Esophagus muscularis mucosa (tissue), 4 donors: ENCODE measurements around the gene CAP2. TPM values are rescaled to one million over a fixed set of nuclear protein-coding genes. Genes with fewer than 3 reads are reported as not detected.

Experiments used
- DNase-seq: peaks from one replicate; pipeline ENCODE4 v3.0.0-alpha.2; 2017; ENCODE audit errors: extremely low spot score
- H3K27ac ChIP-seq, 4 donors: fragments of 200-600 bp; sonication (generic); replicated peaks in 1 of 4; 1 replicate in 3 of 4; 2 replicates in 1 of 4; pipeline ENCODE4 v1.5.1; 2016 to 2019; ENCODE audit warnings: mild to moderate bottlenecking in 1 of 4
- H3K27me3 ChIP-seq, 4 donors: fragments of 200-600 bp; sonication (generic); one replicate each; pipeline versions ENCODE4 v1.5.1 to v1.6.0; 2016 to 2019
- H3K36me3 ChIP-seq, 4 donors: fragments of 200-600 bp; sonication (generic); one replicate each; pipeline ENCODE4 v1.5.1; 2016 to 2019
- H3K4me1 ChIP-seq, 4 donors: fragments of 200-600 bp; sonication (generic); one replicate each; pipeline ENCODE4 v1.5.1; 2016 to 2019
- H3K4me3 ChIP-seq, 4 donors: fragments of 200-600 bp; sonication (generic); 1 replicate in 2 of 4; 2 replicates in 2 of 4; pipeline ENCODE4 v1.5.1; 2016 to 2019; ENCODE audit warnings: mild to moderate bottlenecking in 4 of 4, moderate library complexity in 1 of 4
- H3K9me3 ChIP-seq, 4 donors: fragments of 200-600 bp; sonication (generic); 1 replicate in 3 of 4; 2 replicates in 1 of 4; pipeline ENCODE4 v1.5.1; 2016 to 2019
- EP300 ChIP-seq: sonication (generic); formaldehyde crosslinking; IDR thresholded peaks from one replicate; pipeline ENCODE4 v1.6.1; 2017; ENCODE audit warnings: antibody characterized with exemption
- POLR2A ChIP-seq: fragments of 450-650 bp; IDR thresholded peaks from one replicate; pipeline ENCODE4 v1.6.1; 2017; ENCODE audit warnings: antibody characterized with exemption, moderate library complexity, mild to moderate bottlenecking, low read depth
- POLR2AphosphoS5 ChIP-seq, 2 donors: sonication (generic); formaldehyde crosslinking; IDR thresholded peaks; one replicate each; pipeline ENCODE4 v1.6.1; 2017; ENCODE audit warnings: antibody characterized with exemption in 2 of 2
- WGBS: methylation state at CpG from one replicate; pipeline ENCODE4 v1.1.5; 2018; 5-methylcytosine and 5-hydroxymethylcytosine counted together
- intact Hi-C: fragments of 100-400 bp; cut with DNase I; formaldehyde crosslinking; loops from one replicate; pipeline ENCODE4 v1.15.1; 2023
- total RNA-seq, 4 donors: library from RNA; depleted of rRNA; stranded (reverse); fragments of >200 nt; gene quantifications; one replicate each; pipeline versions ENCODE4 v1.1.0 to v1.2.1, GENCODE V29; 2016
- TF ChIP-seq, protein P1 (sequence below), 3 experiments: fragments of 200-600 bp in 2 of 3; fragments of 450-650 bp in 1 of 3; sonication (generic) in 2 of 3; IDR thresholded peaks; one replicate each; pipeline ENCODE4 v1.5.1; 2017 to 2019; ENCODE audit warnings: antibody characterized with exemption in 3 of 3, mild to moderate bottlenecking in 2 of 3, moderate library complexity in 1 of 3

The CAP2 gene
- total RNA-seq, 4 donors from 2014 or later, result 38.3 to 55.6 (median 55.1) TPM

DNA sequence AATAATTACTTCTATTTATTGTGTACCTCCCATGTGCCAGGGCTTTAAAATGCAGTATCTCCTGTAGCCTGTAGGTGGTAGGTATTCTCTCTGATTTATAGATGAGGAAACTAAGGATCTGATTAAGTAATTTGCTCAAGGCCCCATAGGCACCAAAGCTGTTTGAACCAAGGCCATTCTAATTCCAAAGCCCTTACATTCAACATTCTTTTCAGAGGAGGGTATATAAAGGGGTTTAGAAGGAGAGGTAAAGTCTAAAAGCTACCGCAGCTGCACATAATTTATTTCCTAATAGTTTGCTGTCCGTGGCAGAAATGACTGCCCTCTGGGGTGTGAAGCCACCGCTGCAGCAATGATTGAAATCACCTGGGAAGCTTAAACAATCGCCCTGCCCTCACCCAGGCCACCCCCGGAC lies 111.7 kb downstream of the CAP2 start:
- DNase-seq, result no peak
- intact Hi-C loops, result no loop called here
- Histone ChIP-seq H3K27me3 (no peaks in the 10 kb centered on the region), H3K4me1 (peaks cover 3 to 32% (median 21%) of the 10 kb centered on the region in 4 donors), H3K9me3 (no peaks in the 10 kb centered on the region), H3K4me3 (no peak overlapping the region), H3K27ac (peak overlapping the region in 3 of 4 donors; percentile 6 to 48 (median 36)), H3K36me3 (peaks cover 0 to 17% (median 2%) of the 10 kb centered on the region in 4 donors)
- WGBS, result 70% methylated on average over 5 of the region's 5 CpGs
- no peak for TF ChIP-seq EP300
- TF ChIP-seq, protein P1, sequence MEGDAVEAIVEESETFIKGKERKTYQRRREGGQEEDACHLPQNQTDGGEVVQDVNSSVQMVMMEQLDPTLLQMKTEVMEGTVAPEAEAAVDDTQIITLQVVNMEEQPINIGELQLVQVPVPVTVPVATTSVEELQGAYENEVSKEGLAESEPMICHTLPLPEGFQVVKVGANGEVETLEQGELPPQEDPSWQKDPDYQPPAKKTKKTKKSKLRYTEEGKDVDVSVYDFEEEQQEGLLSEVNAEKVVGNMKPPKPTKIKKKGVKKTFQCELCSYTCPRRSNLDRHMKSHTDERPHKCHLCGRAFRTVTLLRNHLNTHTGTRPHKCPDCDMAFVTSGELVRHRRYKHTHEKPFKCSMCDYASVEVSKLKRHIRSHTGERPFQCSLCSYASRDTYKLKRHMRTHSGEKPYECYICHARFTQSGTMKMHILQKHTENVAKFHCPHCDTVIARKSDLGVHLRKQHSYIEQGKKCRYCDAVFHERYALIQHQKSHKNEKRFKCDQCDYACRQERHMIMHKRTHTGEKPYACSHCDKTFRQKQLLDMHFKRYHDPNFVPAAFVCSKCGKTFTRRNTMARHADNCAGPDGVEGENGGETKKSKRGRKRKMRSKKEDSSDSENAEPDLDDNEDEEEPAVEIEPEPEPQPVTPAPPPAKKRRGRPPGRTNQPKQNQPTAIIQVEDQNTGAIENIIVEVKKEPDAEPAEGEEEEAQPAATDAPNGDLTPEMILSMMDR (IDR thresholded peaks at IDR 0.05), result peak; percentile 16 to 43 (median 18)
- TF ChIP-seq POLR2A, result no peak
- TF ChIP-seq POLR2AphosphoS5 (IDR thresholded peaks at IDR 0.05), result no peak

DNA sequence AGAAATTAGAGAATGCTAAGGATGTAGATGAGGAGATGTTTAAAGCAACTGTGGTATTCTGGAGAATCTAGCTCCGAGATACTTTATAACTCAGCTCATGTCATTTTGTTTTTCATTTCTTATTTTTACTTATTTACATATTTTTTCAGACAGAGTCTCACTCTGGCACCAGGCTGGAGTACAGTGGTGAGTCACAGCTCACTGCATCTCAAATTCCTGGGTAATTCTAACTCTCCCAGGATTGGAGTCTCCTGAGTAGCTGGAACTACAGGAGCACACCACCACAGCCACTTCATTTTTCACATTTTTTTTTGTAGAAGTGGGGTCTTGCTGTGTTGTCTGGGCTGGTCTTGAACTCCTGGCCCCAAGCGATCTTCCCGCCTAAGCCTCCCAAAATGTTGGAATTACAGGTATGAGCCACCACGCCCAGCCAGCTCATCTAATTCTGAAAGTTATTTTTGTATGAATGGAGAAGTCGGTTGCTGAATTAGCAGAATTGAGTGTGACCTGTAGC lies 112.4 kb downstream of the CAP2 start:
- 91% methylated on average over 5 of the region's 5 CpGs for WGBS
- Histone ChIP-seq H3K36me3 (peaks cover 0 to 18% (median 2%) of the 10 kb centered on the region in 4 donors), H3K9me3 (no peaks in the 10 kb centered on the region), H3K4me1 (peaks cover 3 to 32% (median 21%) of the 10 kb centered on the region in 4 donors), H3K27me3 (no peaks in the 10 kb centered on the region), H3K4me3 (no peak overlapping the region), H3K27ac (peak overlapping the region in 3 of 4 donors; percentile 6 to 48 (median 36))
- TF ChIP-seq EP300, result no peak
- TF ChIP-seq POLR2A, result no peak
- TF ChIP-seq, protein P1 (IDR thresholded peaks at IDR 0.05), result no peak
- no peak for TF ChIP-seq POLR2AphosphoS5 (IDR thresholded peaks at IDR 0.05)
- intact Hi-C loops, result no loop called here
- DNase-seq, result peak; percentile 80

DNA sequence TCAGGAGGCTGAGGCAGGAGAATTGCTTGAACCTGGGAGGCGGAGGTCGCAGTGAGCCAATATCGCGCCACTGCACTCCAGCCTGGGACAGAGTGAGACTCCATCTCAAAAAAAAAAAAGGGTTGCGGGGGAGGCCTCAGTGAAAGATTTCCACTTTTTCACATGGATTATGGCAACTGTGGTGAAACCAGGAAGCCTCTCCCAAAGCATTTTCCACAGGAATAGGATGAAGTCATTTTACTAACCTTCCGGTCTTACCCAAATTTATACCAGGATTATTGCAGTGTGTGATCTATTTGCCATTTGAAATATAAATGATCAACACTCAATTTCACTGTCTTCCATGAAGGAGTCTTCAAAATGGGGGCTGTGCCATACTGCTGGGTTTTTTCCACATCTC lies 113.1 kb downstream of the CAP2 start:
- H3K4me3 ChIP-seq, result no peak overlapping the region
- intact Hi-C loops, result no loop called here
- DNase-seq, result no peak
- WGBS, result 98% methylated on average over 6 of the region's 6 CpGs
- peak overlapping the region in 3 of 4 donors; percentile 6 to 48 (median 36) for H3K27ac ChIP-seq
- peaks cover 3 to 32% (median 21%) of the 10 kb centered on the region in 4 donors for H3K4me1 ChIP-seq
- H3K36me3 ChIP-seq, result peaks cover 0 to 25% (median 2%) of the 10 kb centered on the region in 4 donors
- H3K27me3 ChIP-seq, result no peaks in the 10 kb centered on the region
- TF ChIP-seq POLR2A, result no peak
- TF ChIP-seq EP300, result no peak
- TF ChIP-seq POLR2AphosphoS5 (IDR thresholded peaks at IDR 0.05), result no peak
- TF ChIP-seq, protein P1 (IDR thresholded peaks at IDR 0.05), result no peak
- no peaks in the 10 kb centered on the region for H3K9me3 ChIP-seq

DNA sequence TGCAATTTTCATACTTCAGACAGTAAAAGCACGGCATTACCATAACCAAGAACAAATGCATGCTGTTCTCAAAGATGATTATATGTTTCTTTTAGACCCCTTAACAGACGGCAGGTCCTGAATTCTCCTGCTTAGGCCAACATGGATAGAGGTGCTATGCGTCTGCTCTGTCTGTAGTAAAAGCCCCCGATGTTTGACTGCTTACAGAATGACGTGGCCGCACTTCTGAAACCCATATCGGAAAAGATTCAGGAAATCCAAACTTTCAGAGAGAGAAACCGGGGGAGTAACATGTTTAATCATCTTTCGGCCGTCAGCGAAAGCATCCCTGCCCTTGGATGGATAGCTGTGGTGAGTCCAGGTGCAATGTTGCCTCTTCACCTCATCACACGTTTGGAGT lies 113.6 kb downstream of the CAP2 start:
- Histone ChIP-seq H3K4me1 (peaks cover 3 to 30% (median 20%) of the 10 kb centered on the region in 4 donors), H3K27ac (no peak overlapping the region), H3K27me3 (no peaks in the 10 kb centered on the region), H3K36me3 (peaks cover 0 to 27% (median 2%) of the 10 kb centered on the region in 4 donors), H3K4me3 (no peak overlapping the region), H3K9me3 (no peaks in the 10 kb centered on the region)
- DNase-seq, result no peak
- intact Hi-C loops, result no loop called here
- WGBS, result 92% methylated on average over 12 of the region's 12 CpGs
- TF ChIP-seq, protein P1 (IDR thresholded peaks at IDR 0.05), result no peak
- TF ChIP-seq POLR2A, result no peak
- TF ChIP-seq EP300, result no peak
- TF ChIP-seq POLR2AphosphoS5 (IDR thresholded peaks at IDR 0.05), result no peak

DNA sequence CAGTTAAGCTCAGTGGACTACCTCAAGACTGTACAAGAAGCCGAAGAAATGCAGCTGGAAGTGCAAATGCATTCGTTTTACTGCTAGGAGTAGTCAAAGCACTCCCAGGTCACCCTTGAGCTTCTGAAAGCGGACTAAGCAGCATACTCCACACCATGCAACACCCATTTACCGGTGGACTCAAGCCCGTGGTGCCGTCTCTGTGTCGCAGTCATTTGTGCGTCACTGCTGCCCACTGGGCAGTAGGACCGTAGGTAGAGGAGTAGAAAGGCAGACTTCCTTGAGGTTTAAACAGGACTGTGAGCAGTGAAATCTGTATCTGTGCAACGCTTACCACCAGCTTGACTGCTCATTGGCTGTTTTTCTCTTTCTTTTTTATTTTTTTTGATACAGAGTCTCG lies 117.7 kb downstream of the CAP2 start:
- no peak for DNase-seq
- intact Hi-C loops, result no loop called here
- no peak overlapping the region for H3K27ac ChIP-seq
- TF ChIP-seq, protein P1 (IDR thresholded peaks at IDR 0.05), result no peak
- no peak for TF ChIP-seq EP300
- no peak for TF ChIP-seq POLR2A
- no peak for TF ChIP-seq POLR2AphosphoS5 (IDR thresholded peaks at IDR 0.05)
- no peaks in the 10 kb centered on the region for H3K9me3 ChIP-seq
- peaks cover 0 to 50% (median 23%) of the 10 kb centered on the region in 4 donors for H3K36me3 ChIP-seq
- WGBS, result 93% methylated on average over 11 of the region's 11 CpGs
- H3K27me3 ChIP-seq, result no peaks in the 10 kb centered on the region
- peaks cover 0 to 7% (median 1%) of the 10 kb centered on the region in 4 donors for H3K4me1 ChIP-seq
- no peak overlapping the region for H3K4me3 ChIP-seq
